GM12892 (cell line): ENCODE measurements around the gene TIMM44.

Source experiments
- POLR2A ChIP-seq: IDR thresholded peaks from 2 replicates; pipeline ENCODE4 v1.6.1; 2011; ENCODE audit warnings: low read depth, low read length, control low read depth
- POLR2AphosphoS5 ChIP-seq: IDR thresholded peaks from 2 replicates; pipeline ENCODE4 v1.6.1; 2011; ENCODE audit warnings: low read depth, low read length, control low read depth
- TAF1 ChIP-seq: IDR thresholded peaks from 2 replicates; pipeline ENCODE4 v1.6.1; 2011; ENCODE audit warnings: low read depth, mild to moderate bottlenecking, control low read depth, low read length, borderline replicate concordance

- no peak for TF ChIP-seq POLR2AphosphoS5
- TF ChIP-seq POLR2A = no peak
- no peak for TF ChIP-seq TAF1
These were observed 8.7 kb downstream of the TIMM44 start for GRCh38 chr19:7934766-7935165.
